B cell (primary cell): Measurements from ENCODE around the gene TOGARAM2. TPM values are rescaled to one million over a fixed set of nuclear protein-coding genes. Genes with fewer than 3 reads are reported as not detected.

ENCODE experiments used
- ATAC-seq: fragments of 200-7000 bp; cut with Tn5 transposase; one replicate; pipeline ENCODE4 v1.10.0; 2021; ENCODE audit warnings: low read depth, mild to moderate bottlenecking, moderate number of reproducible peaks, moderate library complexity
- CTCF ChIA-PET: fragments of 350-600 bp; sonication (Branson Sonifier 250); formaldehyde crosslinking; loops from one replicate; lab custom pipeline; 2021; ENCODE audit warnings: antibody characterized with exemption, inconsistent platforms; lab: Charles Lee
- POLR2A ChIA-PET: fragments of 350-600 bp; sonication (Branson Sonifier 250); formaldehyde crosslinking; loops from one replicate; lab custom pipeline; 2021; ENCODE audit warnings: antibody characterized with exemption; lab: Charles Lee
- DNase-seq: peaks from one replicate; pipeline ENCODE4 v3.0.0; 2013
- H2AFZ ChIP-seq: 2 replicates; pipeline ENCODE4 v1.6.1; 2012; ENCODE audit warnings: mild to moderate bottlenecking, low read depth, low read length; ENCODE audit not compliant: insufficient read depth, poor library complexity, severe bottlenecking
- H3K27ac ChIP-seq, 2 donors: 1 replicate in 1 of 2; 2 replicates in 1 of 2; pipeline ENCODE4 v1.5.1; 2012 to 2013; ENCODE audit warnings: low read length in 2 of 2, mild to moderate bottlenecking in 2 of 2, moderate library complexity in 1 of 2
- H3K27me3 ChIP-seq, 4 experiments: fragments of 200-600 bp in 1 of 4; sonication (generic) in 1 of 4; replicated peaks in 1 of 4; 1 replicate in 2 of 4; 2 replicates in 2 of 4; pipeline versions ENCODE4 v1.6.1 to v1.7.0; 2013 to 2016; ENCODE audit warnings: low read length in 3 of 4, mild to moderate bottlenecking in 2 of 4, mixed read lengths in 1 of 4, moderate library complexity in 1 of 4; ENCODE audit not compliant: insufficient read depth in 4 of 4, control insufficient read depth in 3 of 4; ENCODE audit errors: control extremely low read depth in 1 of 4
- H3K36me3 ChIP-seq, 2 experiments: replicated peaks in 1 of 2; 1 replicate in 1 of 2; 2 replicates in 1 of 2; pipeline versions ENCODE4 v1.6.1 to v1.7.1; 2013; ENCODE audit warnings: low read length in 1 of 2; ENCODE audit not compliant: insufficient read depth in 2 of 2, control insufficient read depth in 1 of 2; ENCODE audit errors: control extremely low read depth in 1 of 2, extremely low read depth in 1 of 2
- H3K4me1 ChIP-seq, 2 donors: fragments of 200-600 bp in 1 of 2; sonication (generic) in 1 of 2; 1 replicate in 1 of 2; 2 replicates in 1 of 2; pipeline versions ENCODE4 v1.5.1 to v1.6.1; 2013 to 2017; ENCODE audit warnings: low read length in 2 of 2; ENCODE audit not compliant: control insufficient read depth in 2 of 2, insufficient read depth in 2 of 2
- H3K4me2 ChIP-seq: replicated peaks from 2 replicates; pipeline ENCODE3; 2012; ENCODE audit warnings: mild to moderate bottlenecking, low read depth, low read length; ENCODE audit not compliant: poor library complexity, severe bottlenecking
- H3K4me3 ChIP-seq, 5 experiments: fragments of 200-600 bp in 1 of 5; sonication (generic) in 1 of 5; 1 replicate in 3 of 5; 2 replicates in 2 of 5; pipeline versions ENCODE4 v1.5.1 to v1.7.0; 2011 to 2016; ENCODE audit warnings: low read length in 4 of 5, mild to moderate bottlenecking in 4 of 5, low read depth in 2 of 5, control low read depth in 1 of 5, moderate library complexity in 1 of 5; ENCODE audit not compliant: insufficient read depth in 1 of 5; ENCODE audit errors: control extremely low read depth in 1 of 5, extremely low read depth in 1 of 5
- H3K79me2 ChIP-seq: fragments of 200-600 bp; sonication (generic); one replicate; pipeline ENCODE4 v1.6.0; 2016; ENCODE audit warnings: low read length; ENCODE audit not compliant: control insufficient read depth, insufficient read depth
- H3K9ac ChIP-seq: fragments of 200-600 bp; sonication (generic); 2 replicates; pipeline ENCODE4 v1.6.1; 2017; ENCODE audit warnings: mild to moderate bottlenecking, low read length, moderate library complexity
- H3K9me3 ChIP-seq, 3 donors: one replicate each; pipeline versions ENCODE4 v1.6.1 to v1.7.1; 2013; ENCODE audit warnings: low read length in 2 of 3; ENCODE audit not compliant: control insufficient read depth in 2 of 3, insufficient read depth in 1 of 3; ENCODE audit errors: control extremely low read depth in 1 of 3
- H4K20me1 ChIP-seq: 2 replicates; pipeline ENCODE4 v1.6.0; 2012; ENCODE audit warnings: mild to moderate bottlenecking, low read length; ENCODE audit not compliant: insufficient read depth, control insufficient read depth, poor library complexity, severe bottlenecking
- H3K27ac Mint-ChIP-seq: one replicate; pipeline ENCODE4 v1.8.0; 2021; ENCODE audit warnings: mixed read lengths
- H3K27me3 Mint-ChIP-seq: one replicate; pipeline ENCODE4 v1.8.0; 2021; ENCODE audit warnings: mixed read lengths
- H3K4me1 Mint-ChIP-seq: one replicate; pipeline ENCODE4 v1.8.0; 2021; ENCODE audit warnings: mixed read lengths
- H3K4me3 Mint-ChIP-seq: one replicate; pipeline ENCODE4 v1.8.0; 2021; ENCODE audit warnings: mixed read lengths
- H3K9me3 Mint-ChIP-seq: one replicate; pipeline ENCODE4 v1.8.0; 2022; ENCODE audit warnings: mixed read lengths; ENCODE audit not compliant: insufficient read depth
- CTCF ChIP-seq: fragments of 200-600 bp; IDR thresholded peaks from one replicate; pipeline ENCODE4 v1.8.0; 2022; ENCODE audit warnings: antibody characterized with exemption, mild to moderate bottlenecking
- EZH2 ChIP-seq: IDR thresholded peaks from 2 replicates; pipeline ENCODE4 v1.6.1; 2012; ENCODE audit warnings: borderline replicate concordance, low read depth, mild to moderate bottlenecking, moderate library complexity, low read length; ENCODE audit not compliant: insufficient read depth, poor library complexity, severe bottlenecking
- WGBS: methylation state at CpG from one replicate; pipeline ENCODE4 v1.1.5; 2013; ENCODE audit warnings: missing lambda C conversion rate; ENCODE audit not compliant: insufficient coverage; 5-methylcytosine and 5-hydroxymethylcytosine counted together
- intact Hi-C: fragments of 100-400 bp; cut with micrococcal nuclease; formaldehyde crosslinking; loops from one replicate; pipeline ENCODE4 v1.10.0; 2022
- polyA plus RNA-seq: library from polyadenylated mRNA; depleted of rRNA; stranded (reverse); fragments of >200 nt; gene quantifications from 2 replicates; pipeline ENCODE4 v1.2.3, GENCODE V29; 2012
- total RNA-seq, 2 donors: library from RNA; stranded (reverse); fragments of 120-200 nt in 1 of 2; gene quantifications; 1 replicate in 1 of 2; 2 replicates in 1 of 2; pipeline versions ENCODE4 v1.2.3 to v1.2.4, GENCODE V29; 2013 to 2022

Gene TOGARAM2
- total and polyA plus RNA-seq, 2 donors (not counting 1 experiment from before 2014, with no cell fraction given) = 0.25 to 0.61 TPM

GRCh38 chr2:28974252-28974651 is 6.8 kb upstream of the TOGARAM2 start:
- CTCF ChIA-PET = no interaction called here
- H3K27ac Mint-ChIP-seq = no peak overlapping the region
- no peak overlapping the region for H3K4me3 Mint-ChIP-seq
- Histone ChIP-seq H2AFZ (no peak overlapping the region), H3K4me3 (no peak overlapping the region), H3K9ac (no peak overlapping the region), H3K4me2 (no peak overlapping the region), H3K79me2 (no peaks in the 10 kb centered on the region), H3K9me3 (no peaks in the 10 kb centered on the region), H3K27ac (no peak overlapping the region), H3K27me3 (peaks cover 0 to 3% (median 0%) of the 10 kb centered on the region in 4 experiments), H4K20me1 (no peaks in the 10 kb centered on the region), H3K36me3 (no peaks in the 10 kb centered on the region), H3K4me1 (no peaks in the 10 kb centered on the region)
- H3K27me3 Mint-ChIP-seq = no peaks in the 10 kb centered on the region
- intact Hi-C loops = no loop called here
- H3K4me1 Mint-ChIP-seq = no peaks in the 10 kb centered on the region
- TF ChIP-seq EZH2 (no peak), CTCF (no peak)
- 100% methylated on average over 1 of the region's 4 CpGs for WGBS
- DNase-seq (no peak), ATAC-seq (no peak)
- POLR2A ChIA-PET = no interaction called here
- H3K9me3 Mint-ChIP-seq = no peaks in the 10 kb centered on the region

- H3K27me3 Mint-ChIP-seq = no peaks in the 10 kb centered on the region
- H3K9me3 Mint-ChIP-seq = no peaks in the 10 kb centered on the region
- H3K9ac ChIP-seq = no peak overlapping the region
- CTCF ChIA-PET = no interaction called here
- no peaks in the 10 kb centered on the region for H3K79me2 ChIP-seq
- no peak overlapping the region for H3K4me2 ChIP-seq
- POLR2A ChIA-PET = no interaction called here
- no peak overlapping the region for H3K4me3 ChIP-seq
- no peaks in the 10 kb centered on the region for H3K4me1 ChIP-seq
- peaks cover 0 to 3% (median 0%) of the 10 kb centered on the region in 4 experiments for H3K27me3 ChIP-seq
- DNase-seq (no peak), ATAC-seq (no peak)
- TF ChIP-seq EZH2 = no peak
- TF ChIP-seq CTCF = no peak
- H3K27ac ChIP-seq = no peak overlapping the region
- no peaks in the 10 kb centered on the region for H3K36me3 ChIP-seq
- no peak overlapping the region for H2AFZ ChIP-seq
- H3K4me3 Mint-ChIP-seq = no peak overlapping the region
- intact Hi-C loops = no loop called here
- H3K9me3 ChIP-seq = no peaks in the 10 kb centered on the region
- H3K4me1 Mint-ChIP-seq = no peaks in the 10 kb centered on the region
- WGBS = no CpG with 5 or more reads among the region's 1 CpG
- no peaks in the 10 kb centered on the region for H4K20me1 ChIP-seq
- H3K27ac Mint-ChIP-seq = no peak overlapping the region
Measured at GRCh38 chr2:28975671-28976070, 5.4 kb upstream of the TOGARAM2 start.
